Measurements from ENCODE around the gene GRB14. TPM values are rescaled to one million over a fixed set of nuclear protein-coding genes. Genes with fewer than 3 reads are reported as not detected.

The GRB14 gene
- total RNA-seq, 1 donor from 2014 or later: not detected

GRCh38 chr2:164510895-164511294 is 110.4 kb downstream of the GRB14 start:
- ATAC-seq (ENCODE audit: low read depth) (no peak), DNase-seq (no peak)
- ChIA-PET CTCF (no interaction called here), POLR2A (no interaction called here)
- intact Hi-C loops (cut with micrococcal nuclease): no loop called here
- no peak overlapping the region for H3K4me3 Mint-ChIP-seq
- H3K4me1 Mint-ChIP-seq: no peaks in the 10 kb centered on the region
- no peaks in the 10 kb centered on the region for H3K36me3 Mint-ChIP-seq (ENCODE audit: low read depth)
- TF ChIP-seq, protein P1, sequence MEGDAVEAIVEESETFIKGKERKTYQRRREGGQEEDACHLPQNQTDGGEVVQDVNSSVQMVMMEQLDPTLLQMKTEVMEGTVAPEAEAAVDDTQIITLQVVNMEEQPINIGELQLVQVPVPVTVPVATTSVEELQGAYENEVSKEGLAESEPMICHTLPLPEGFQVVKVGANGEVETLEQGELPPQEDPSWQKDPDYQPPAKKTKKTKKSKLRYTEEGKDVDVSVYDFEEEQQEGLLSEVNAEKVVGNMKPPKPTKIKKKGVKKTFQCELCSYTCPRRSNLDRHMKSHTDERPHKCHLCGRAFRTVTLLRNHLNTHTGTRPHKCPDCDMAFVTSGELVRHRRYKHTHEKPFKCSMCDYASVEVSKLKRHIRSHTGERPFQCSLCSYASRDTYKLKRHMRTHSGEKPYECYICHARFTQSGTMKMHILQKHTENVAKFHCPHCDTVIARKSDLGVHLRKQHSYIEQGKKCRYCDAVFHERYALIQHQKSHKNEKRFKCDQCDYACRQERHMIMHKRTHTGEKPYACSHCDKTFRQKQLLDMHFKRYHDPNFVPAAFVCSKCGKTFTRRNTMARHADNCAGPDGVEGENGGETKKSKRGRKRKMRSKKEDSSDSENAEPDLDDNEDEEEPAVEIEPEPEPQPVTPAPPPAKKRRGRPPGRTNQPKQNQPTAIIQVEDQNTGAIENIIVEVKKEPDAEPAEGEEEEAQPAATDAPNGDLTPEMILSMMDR (IDR thresholded peaks at IDR 0.05): no peak
- peaks cover 14% of the 10 kb centered on the region for H3K9me3 Mint-ChIP-seq
- H3K27ac Mint-ChIP-seq: no peak overlapping the region
- H3K27me3 Mint-ChIP-seq: peaks cover 1% of the 10 kb centered on the region

- no peak overlapping the region for H3K27ac Mint-ChIP-seq
- intact Hi-C loops (cut with micrococcal nuclease): no loop called here
- TF ChIP-seq, protein P1 (IDR thresholded peaks at IDR 0.05): no peak
- no peak overlapping the region for H3K4me3 Mint-ChIP-seq
- no peaks in the 10 kb centered on the region for H3K4me1 Mint-ChIP-seq
- CTCF ChIA-PET: no interaction called here
- no peaks in the 10 kb centered on the region for H3K36me3 Mint-ChIP-seq (ENCODE audit: low read depth)
- DNase-seq (no peak), ATAC-seq (ENCODE audit: low read depth) (no peak)
- H3K27me3 Mint-ChIP-seq: peaks cover 1% of the 10 kb centered on the region
- peaks cover 5% of the 10 kb centered on the region for H3K9me3 Mint-ChIP-seq
- POLR2A ChIA-PET: no interaction called here
Observed at GRCh38 chr2:164509137-164509877, 112.0 kb downstream of the GRB14 start.

- ATAC-seq (ENCODE audit: low read depth) (no peak), DNase-seq (no peak)
- intact Hi-C loops (cut with micrococcal nuclease): no loop called here
- H3K36me3 Mint-ChIP-seq (ENCODE audit: low read depth): no peaks in the 10 kb centered on the region
- H3K27ac Mint-ChIP-seq: no peak overlapping the region
- ChIA-PET CTCF (no interaction called here), POLR2A (no interaction called here)
- H3K4me1 Mint-ChIP-seq: no peaks in the 10 kb centered on the region
- TF ChIP-seq, protein P1 (IDR thresholded peaks at IDR 0.05): no peak
- H3K9me3 Mint-ChIP-seq: peaks cover 5% of the 10 kb centered on the region
- peaks cover 2% of the 10 kb centered on the region for H3K27me3 Mint-ChIP-seq
- H3K4me3 Mint-ChIP-seq: no peak overlapping the region
Observed at GRCh38 chr2:164504253-164504652, 117.0 kb downstream of the GRB14 start.

- no peak overlapping the region for H3K27ac Mint-ChIP-seq
- DNase-seq (no peak), ATAC-seq (ENCODE audit: low read depth) (no peak)
- TF ChIP-seq, protein P1 (IDR thresholded peaks at IDR 0.05): no peak
- intact Hi-C loops (cut with micrococcal nuclease): no loop called here
- peaks cover 2% of the 10 kb centered on the region for H3K27me3 Mint-ChIP-seq
- no peaks in the 10 kb centered on the region for H3K36me3 Mint-ChIP-seq (ENCODE audit: low read depth)
- no peaks in the 10 kb centered on the region for H3K4me1 Mint-ChIP-seq
- ChIA-PET CTCF (no interaction called here), POLR2A (no interaction called here)
- no peaks in the 10 kb centered on the region for H3K9me3 Mint-ChIP-seq
- no peak overlapping the region for H3K4me3 Mint-ChIP-seq
Observed at GRCh38 chr2:164498836-164499235, 122.4 kb downstream of the GRB14 start.

DNA sequence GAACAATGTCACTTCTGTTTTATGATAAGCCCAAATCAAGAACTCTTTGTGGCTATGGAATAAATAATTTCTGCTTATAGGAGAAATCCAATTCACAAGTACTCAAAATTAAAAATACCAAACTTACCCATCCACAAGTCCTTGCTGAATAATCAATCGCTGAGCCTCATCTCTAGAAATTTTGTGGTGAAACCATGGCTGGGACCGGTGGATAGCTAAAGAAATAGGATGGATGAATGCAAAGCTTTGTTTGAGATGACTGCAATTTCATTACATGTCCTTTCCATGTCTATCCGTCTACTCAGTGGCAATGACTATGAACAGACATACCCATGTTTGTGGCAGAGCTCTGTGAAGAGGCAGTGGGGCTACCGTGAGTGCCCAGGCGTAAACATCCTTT is 124.4 kb downstream of the GRB14 start:
- Mint-ChIP-seq H3K36me3 (ENCODE audit: low read depth) (no peaks in the 10 kb centered on the region), H3K9me3 (no peaks in the 10 kb centered on the region), H3K4me3 (no peak overlapping the region), H3K27ac (no peak overlapping the region), H3K4me1 (no peaks in the 10 kb centered on the region), H3K27me3 (no peaks in the 10 kb centered on the region)
- DNase-seq: no peak
- ChIA-PET CTCF (no interaction called here), POLR2A (no interaction called here)
- no peak for ATAC-seq (ENCODE audit: low read depth)
- TF ChIP-seq, protein P1 (IDR thresholded peaks at IDR 0.05): no peak
- intact Hi-C loops (cut with micrococcal nuclease): no loop called here
